Activated T-helper 1 cell treated with Interleukin-2 at 50 U/mL for 16 hours (primary cell): ENCODE data around the gene ZNF598.
"Not testable (repeated sequence)": the region's sequence is repeated elsewhere in the genome, so short reads cannot be mapped to it uniquely, and the experiment has no call there.

ENCODE experiments used
- DNase-seq: peaks from one replicate; pipeline ENCODE4 v3.0.0-alpha.2; 2020; ENCODE audit warnings: low read depth

ZNF598 gene

DNA sequence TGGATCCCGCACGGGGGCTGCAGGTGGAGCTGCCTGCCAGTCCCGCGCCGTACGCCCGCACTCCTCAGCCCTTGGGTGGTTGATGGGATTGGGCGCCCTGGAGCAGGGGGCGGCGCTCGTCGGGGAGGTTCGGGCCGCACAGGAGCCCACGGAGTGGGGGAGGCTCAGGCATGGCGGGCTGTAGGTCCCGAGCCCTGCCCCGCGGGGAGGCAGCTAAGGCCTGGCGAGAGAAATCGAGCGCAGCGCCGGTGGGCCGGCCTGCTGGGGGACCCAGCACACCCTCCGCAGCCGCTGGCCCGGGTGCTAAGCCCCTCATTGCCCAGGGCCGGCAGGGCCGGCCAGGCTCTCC is 51.5 kb downstream of the ZNF598 start:
- DNase-seq = not testable (repeated sequence)

DNA sequence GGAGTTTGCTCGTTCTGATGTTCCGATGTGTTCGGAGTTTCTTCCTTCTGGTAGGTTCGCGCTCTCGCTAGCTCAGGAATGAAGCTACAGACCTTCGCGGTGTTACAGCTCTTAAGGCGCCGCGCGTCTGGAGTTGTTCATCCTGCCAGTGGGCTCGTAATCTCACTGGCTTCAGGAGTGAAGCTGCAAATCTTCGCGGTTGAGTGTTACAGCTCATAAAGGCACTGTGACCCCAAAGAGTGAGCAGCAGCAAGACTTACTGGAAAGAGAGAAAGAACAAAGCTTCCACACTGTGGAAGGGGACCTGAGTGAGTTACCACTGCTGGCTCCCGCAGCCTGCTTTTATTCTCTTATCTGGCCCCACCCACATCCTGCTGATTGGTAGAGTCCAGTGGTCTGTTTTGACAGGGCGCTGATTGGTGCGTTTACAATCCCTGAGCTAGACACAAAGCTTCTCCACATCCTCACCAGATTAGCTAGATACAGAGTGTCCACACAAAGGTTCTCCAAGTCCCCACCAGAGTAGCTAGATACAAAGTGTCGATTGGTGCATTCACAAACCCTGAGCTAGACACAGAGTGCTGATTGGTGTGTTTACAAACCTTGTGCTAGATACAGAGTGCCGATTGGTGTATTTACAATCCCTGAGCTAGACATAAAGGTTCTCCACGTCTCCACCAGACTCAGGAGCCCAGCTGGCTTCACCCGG is 52.0 kb downstream of the ZNF598 start:
- not testable (repeated sequence) for DNase-seq

DNA sequence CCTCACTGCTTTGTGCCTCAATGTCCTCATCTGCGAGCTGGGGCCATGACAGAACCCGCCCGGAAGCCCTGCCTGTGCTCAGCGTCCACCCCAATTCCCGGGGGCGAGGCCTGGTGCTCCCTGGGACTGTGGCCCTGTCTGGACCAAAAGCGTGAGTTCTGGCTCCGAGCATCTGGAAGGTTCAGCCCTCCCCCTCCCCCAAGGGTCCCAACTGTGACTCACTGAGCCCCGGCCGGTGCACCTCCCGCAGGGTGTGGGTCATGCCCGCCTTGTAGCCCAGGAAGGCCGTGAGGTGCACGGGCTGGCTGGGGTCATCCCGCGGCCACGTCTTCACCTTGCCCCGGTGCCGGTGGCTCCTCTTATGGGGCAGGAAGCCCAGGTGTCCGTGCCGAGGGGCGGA is 55.9 kb downstream of the ZNF598 start:
- no peak for DNase-seq

DNA sequence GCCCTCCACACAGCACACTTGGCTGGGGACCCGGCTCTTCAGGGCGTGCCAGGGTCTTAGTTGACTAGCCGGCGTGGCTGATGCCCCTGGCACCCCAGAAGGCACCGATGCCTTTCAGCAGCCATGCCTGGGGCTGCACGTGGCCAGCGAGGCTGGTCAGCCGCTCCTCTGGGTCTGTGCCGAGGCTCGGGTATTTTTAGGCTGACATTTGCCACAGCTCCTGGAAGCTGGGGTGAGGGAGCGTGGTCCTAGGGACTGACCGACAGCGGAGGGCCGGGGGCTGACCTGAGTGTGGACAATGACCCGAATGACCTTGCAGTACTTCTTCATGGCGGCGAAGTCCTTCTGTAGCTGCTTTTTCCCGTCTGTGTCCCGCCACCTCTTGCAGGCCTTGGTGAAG is 59.1 kb downstream of the ZNF598 start:
- DNase-seq = no peak

DNA sequence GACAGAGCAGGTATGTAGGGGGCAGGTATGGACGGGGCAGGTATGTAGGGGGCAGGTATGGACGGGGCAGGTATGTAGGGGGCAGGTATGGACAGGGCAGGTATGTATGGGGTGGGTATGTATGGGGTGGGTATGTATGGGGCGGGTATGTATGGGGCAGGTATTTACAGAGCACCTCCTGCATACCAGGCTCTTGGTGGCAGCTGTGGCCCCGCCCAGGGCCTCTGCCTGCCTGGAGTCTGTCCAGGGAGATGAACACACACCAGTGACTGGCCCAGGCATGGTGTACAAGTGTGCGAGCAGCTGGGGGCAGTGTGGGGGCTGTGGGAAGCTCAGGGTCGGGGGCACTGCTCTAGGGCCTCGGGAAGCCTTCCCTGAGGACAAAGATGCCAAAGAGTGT is 59.6 kb downstream of the ZNF598 start:
- DNase-seq = no peak

DNA sequence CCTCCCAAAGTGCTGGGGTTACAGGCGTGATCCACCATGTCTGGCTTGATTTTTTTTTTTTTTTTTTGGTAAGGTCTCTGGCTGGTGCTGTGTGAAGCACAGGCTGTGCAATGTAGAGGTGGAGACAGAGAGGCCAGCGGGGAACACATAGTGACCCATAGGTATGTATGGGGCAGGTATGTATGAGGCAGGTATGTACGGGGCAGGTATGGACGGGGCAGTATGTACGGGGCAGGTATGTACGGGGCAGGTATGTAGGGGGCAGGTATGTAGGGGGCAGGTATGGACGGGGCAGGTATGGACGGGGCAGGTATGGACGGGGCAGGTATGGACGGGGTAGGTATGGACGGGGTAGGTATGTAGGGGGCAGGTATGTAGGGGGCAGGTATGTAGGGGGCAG is 60.1 kb downstream of the ZNF598 start:
- DNase-seq = no peak
